ENCODE results near the gene STAT1. TPM values are rescaled to one million over a fixed set of nuclear protein-coding genes. Genes with fewer than 3 reads are reported as not detected.

The STAT1 gene
- total and polyA plus RNA-seq, 9 of the 15 experiments (the other 6 are each of a cell fraction or from before 2014, with no cell fraction given), result 8.7 to 34.4 (median 26.8) TPM

GRCh38 chr2:191020221-191020741, 6.3 kb upstream of the STAT1 start (continued):
- TF ChIP-seq ID3 (CRISPR knock-in tag; IDR thresholded peaks at IDR 0.05), result no peak
- TF ChIP-seq ID3 (tag; IDR thresholded peaks at IDR 0.05), result 0 out of 2 replicates have a peak, but pooled peaks have one; percentile 13
- TF ChIP-seq HNRNPK (IDR thresholded peaks at IDR 0.05; ENCODE audit: low read depth, low read length, poor library complexity, severe bottlenecking), result peak; percentile 95
- TF ChIP-seq RFX7 (CRISPR knock-in tag; IDR thresholded peaks at IDR 0.05), result no peak
- TF ChIP-seq BDP1 (IDR thresholded peaks at IDR 0.05; ENCODE audit: insufficient read depth, insufficient read length), result no peak
- peak; percentile 78 for TF ChIP-seq ZBTB40 (IDR thresholded peaks at IDR 0.05)
- peak; percentile 51; the same call in 1 of the 2 replicates for TF ChIP-seq ZBTB40 (CRISPR knock-in tag; IDR thresholded peaks at IDR 0.05)
- no peak for TF ChIP-seq ZBED1 (IDR thresholded peaks at IDR 0.05)
- TF ChIP-seq PML (IDR thresholded peaks at IDR 0.05; ENCODE audit: low read length), result peak; percentile 77
- TF ChIP-seq POLR2AphosphoS5 (IDR thresholded peaks at IDR 0.05; ENCODE audit: control insufficient read depth, insufficient read depth, low read depth, low read length), result peak; percentile 90
- TF ChIP-seq CCNT2 (IDR thresholded peaks at IDR 0.05; ENCODE audit: borderline replicate concordance, extremely low read depth, insufficient read length, low read depth, low read length), result peak; percentile 97
- no peak for TF ChIP-seq PHTF2 (CRISPR knock-in tag; IDR thresholded peaks at IDR 0.05)
- peak; percentile 69 for TF ChIP-seq PRDM10 (IDR thresholded peaks at IDR 0.05; ENCODE audit: partially characterized antibody)
- TF ChIP-seq XRCC5 (IDR thresholded peaks at IDR 0.05; ENCODE audit: low read depth, low read length), result peak; percentile 79; the same call in 1 of the 2 replicates
- peak; percentile 41 for TF ChIP-seq FUS (optimal IDR thresholded peaks at IDR 0.05; ENCODE audit: low read depth, low read length)

Data from K562 (cell line).